Mesenchymal stem cell (in vitro differentiated cells and primary cell): ENCODE measurements around the gene VPS29.

Experiments used
- DNase-seq: peaks from one replicate; pipeline ENCODE4 v3.0.0-alpha.2; 2013
- H2AFZ ChIP-seq: one replicate; pipeline ENCODE4 v1.6.1; 2013; ENCODE audit warnings: low read depth, mild to moderate bottlenecking, control low read depth, inconsistent platforms, low read length, moderate library complexity
- H2AK5ac ChIP-seq: 2 replicates; pipeline ENCODE4 v1.6.1; 2013; ENCODE audit warnings: low read length, moderate library complexity, mild to moderate bottlenecking, inconsistent platforms; ENCODE audit not compliant: severe bottlenecking
- H2BK120ac ChIP-seq: one replicate; pipeline ENCODE4 v1.6.1; 2013; ENCODE audit warnings: low read depth, mild to moderate bottlenecking, inconsistent platforms, low read length, moderate library complexity
- H2BK12ac ChIP-seq, 2 experiments: one replicate each; pipeline ENCODE4 v1.6.1; 2013; ENCODE audit warnings: inconsistent platforms in 2 of 2, low read length in 2 of 2, mild to moderate bottlenecking in 2 of 2, moderate library complexity in 2 of 2, control low read depth in 1 of 2
- H2BK15ac ChIP-seq: one replicate; pipeline ENCODE4 v1.6.1; 2013; ENCODE audit warnings: mild to moderate bottlenecking, low read depth, inconsistent platforms; ENCODE audit not compliant: poor library complexity, severe bottlenecking
- H2BK5ac ChIP-seq: 2 replicates; pipeline ENCODE4 v1.6.1; 2013; ENCODE audit warnings: low read depth, mild to moderate bottlenecking, low read length, control low read depth, inconsistent platforms; ENCODE audit not compliant: poor library complexity, severe bottlenecking
- H3K14ac ChIP-seq, 2 experiments: one replicate each; pipeline ENCODE4 v1.6.1; 2013; ENCODE audit warnings: inconsistent platforms in 2 of 2, low read length in 2 of 2, control low read depth in 1 of 2, mild to moderate bottlenecking in 1 of 2, moderate library complexity in 1 of 2
- H3K18ac ChIP-seq, 2 experiments: one replicate each; pipeline ENCODE4 v1.6.1; 2013; ENCODE audit warnings: inconsistent platforms in 2 of 2, low read length in 2 of 2, control low read depth in 1 of 2, low read depth in 1 of 2, mild to moderate bottlenecking in 1 of 2
- H3K23ac ChIP-seq, 2 experiments: one replicate each; pipeline ENCODE4 v1.6.1; 2013; ENCODE audit warnings: inconsistent platforms in 2 of 2, low read length in 2 of 2, mild to moderate bottlenecking in 2 of 2, moderate library complexity in 2 of 2, control low read depth in 1 of 2
- H3K27ac ChIP-seq: 2 replicates; pipeline ENCODE4 v1.5.1; 2013; ENCODE audit warnings: mild to moderate bottlenecking, moderate library complexity, low read length, control low read depth, inconsistent platforms; ENCODE audit not compliant: poor library complexity, severe bottlenecking
- H3K27me3 ChIP-seq, 2 experiments: 2 replicates each; pipeline versions ENCODE4 v1.6.1 to v1.7.0; 2013; ENCODE audit warnings: low read length in 2 of 2, mild to moderate bottlenecking in 2 of 2, moderate library complexity in 2 of 2, control low read depth in 1 of 2, inconsistent platforms in 1 of 2; ENCODE audit not compliant: control insufficient read depth in 1 of 2, insufficient read depth in 1 of 2
- H3K36me3 ChIP-seq, 2 experiments: 2 replicates each; pipeline versions ENCODE4 v1.6.1 to v1.7.0; 2013; ENCODE audit warnings: low read length in 2 of 2, control low read depth in 1 of 2, inconsistent platforms in 1 of 2, low read depth in 1 of 2, mild to moderate bottlenecking in 1 of 2; ENCODE audit not compliant: insufficient read depth in 2 of 2, control insufficient read depth in 1 of 2
- H3K4ac ChIP-seq, 2 experiments: one replicate each; pipeline ENCODE4 v1.6.1; 2013; ENCODE audit warnings: inconsistent platforms in 2 of 2, low read length in 2 of 2, mild to moderate bottlenecking in 2 of 2, moderate library complexity in 2 of 2, control low read depth in 1 of 2, low read depth in 1 of 2
- H3K4me1 ChIP-seq: 2 replicates; pipeline ENCODE4 v1.6.1; 2013; ENCODE audit warnings: low read depth, low read length, control low read depth; ENCODE audit not compliant: control insufficient read depth, insufficient read depth
- H3K4me2 ChIP-seq: 2 replicates; pipeline ENCODE4 v1.6.1; 2013; ENCODE audit warnings: low read length, mild to moderate bottlenecking, inconsistent platforms; ENCODE audit not compliant: poor library complexity, severe bottlenecking
- H3K4me3 ChIP-seq, 2 experiments: 2 replicates each; pipeline versions ENCODE4 v1.5.1 to v1.7.0; 2013; ENCODE audit warnings: low read length in 2 of 2, mild to moderate bottlenecking in 2 of 2, control low read depth in 1 of 2, low read depth in 1 of 2; ENCODE audit not compliant: insufficient read depth in 1 of 2
- H3K79me1 ChIP-seq: replicated peaks from 2 replicates; pipeline ENCODE4 v1.6.1; 2013; ENCODE audit warnings: mild to moderate bottlenecking, control low read depth, low read length, inconsistent platforms; ENCODE audit not compliant: poor library complexity, severe bottlenecking
- H3K9ac ChIP-seq: 2 replicates; pipeline ENCODE4 v1.7.0; 2013; ENCODE audit warnings: mild to moderate bottlenecking, low read length, moderate library complexity
- H3K9me3 ChIP-seq: 2 replicates; pipeline ENCODE4 v1.7.0; 2013; ENCODE audit warnings: mild to moderate bottlenecking, low read length; ENCODE audit not compliant: control insufficient read depth
- H4K8ac ChIP-seq: one replicate; pipeline ENCODE4 v1.6.1; 2013; ENCODE audit warnings: inconsistent platforms, mild to moderate bottlenecking, low read length, moderate library complexity
- H4K91ac ChIP-seq: one replicate; pipeline ENCODE4 v1.6.1; 2013; ENCODE audit warnings: mild to moderate bottlenecking, low read length, inconsistent platforms
- WGBS: methylation state at CpG from one replicate; pipeline ENCODE4 v1.1.7; 2013; ENCODE audit warnings: mixed read lengths; 5-methylcytosine and 5-hydroxymethylcytosine counted together

The VPS29 gene

DNA sequence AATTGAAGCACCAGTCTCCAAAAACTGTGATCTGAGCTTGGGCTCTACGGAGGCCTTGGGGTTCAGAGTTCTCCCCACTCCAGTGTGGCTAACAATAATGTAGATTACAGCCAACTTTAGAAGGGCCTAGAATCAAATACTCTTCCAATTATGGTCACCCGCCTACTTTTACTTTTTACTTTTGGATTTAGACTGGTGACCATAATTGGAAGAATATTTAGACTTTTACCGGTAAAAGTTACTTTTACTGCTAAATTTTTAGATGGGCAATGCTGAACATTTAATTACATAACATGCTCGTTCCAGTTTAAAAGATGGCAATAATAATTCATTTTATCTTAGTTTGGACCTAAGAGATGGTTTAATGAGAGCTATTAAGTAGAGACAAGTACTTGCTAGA lies 42.1 kb upstream of the VPS29 start:
- Histone ChIP-seq H2AK5ac (no peak overlapping the region), H3K4me1 (peaks cover 7% of the 10 kb centered on the region), H2AFZ (no peak overlapping the region), H3K18ac (no peak overlapping the region), H2BK5ac (no peak overlapping the region), H2BK120ac (no peak overlapping the region), H4K8ac (no peak overlapping the region), H3K4me2 (no peak overlapping the region), H3K4me3 (peak overlapping the region in 1 of 2 experiments; percentile 19), H3K27me3 (no peaks in the 10 kb centered on the region), H2BK15ac (no peak overlapping the region), H3K36me3 (peaks cover 3 to 8% of the 10 kb centered on the region in 2 experiments), H3K9ac (peak overlapping the region; percentile 65), H3K9me3 (no peaks in the 10 kb centered on the region), H3K27ac (no peak overlapping the region), H4K91ac (no peak overlapping the region), H3K23ac (no peak overlapping the region), H3K79me1 (peaks cover 24% of the 10 kb centered on the region), H3K4ac (no peak overlapping the region), H3K14ac (no peak overlapping the region), H2BK12ac (no peak overlapping the region)
- 100% methylated on average over 1 of the region's 4 CpGs for WGBS
- DNase-seq: no peak

DNA sequence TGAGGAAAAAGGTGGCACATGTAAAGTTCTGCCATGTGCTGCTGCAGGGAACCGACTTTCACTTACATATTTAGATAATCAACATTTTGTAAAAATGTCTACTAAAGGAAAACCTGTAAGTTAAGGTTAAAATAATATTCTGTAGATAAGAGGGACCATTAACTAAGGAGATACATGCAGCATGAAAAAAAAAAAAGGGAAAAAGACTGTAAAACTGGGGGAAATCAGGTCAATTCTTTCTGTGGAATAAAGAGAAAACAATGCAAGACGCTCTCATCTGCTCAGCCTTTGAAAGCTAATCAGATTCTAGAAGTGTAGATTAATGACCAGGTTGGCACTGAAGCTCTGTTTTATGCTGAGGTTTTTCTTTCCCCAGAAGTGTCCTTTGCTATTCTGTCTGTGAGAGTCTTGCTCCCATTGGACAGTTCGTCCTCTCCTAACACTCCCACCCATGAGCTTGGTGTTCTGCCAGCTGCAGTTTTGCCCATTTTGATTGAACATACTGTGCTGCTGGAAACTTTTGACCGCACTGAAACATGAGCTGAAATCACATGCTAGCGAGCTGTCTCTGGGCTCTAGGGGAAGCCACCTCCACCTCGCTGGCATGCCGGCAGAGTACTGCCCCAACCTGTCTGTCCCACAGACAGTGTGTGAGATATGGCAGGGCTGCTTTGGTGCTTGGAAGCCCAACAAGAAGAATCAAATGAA lies 41.5 kb upstream of the VPS29 start:
- H3K36me3 ChIP-seq: peaks cover 5 to 13% of the 10 kb centered on the region in 2 experiments
- no peak overlapping the region for H3K4ac ChIP-seq
- DNase-seq: peak; percentile 73

DNA sequence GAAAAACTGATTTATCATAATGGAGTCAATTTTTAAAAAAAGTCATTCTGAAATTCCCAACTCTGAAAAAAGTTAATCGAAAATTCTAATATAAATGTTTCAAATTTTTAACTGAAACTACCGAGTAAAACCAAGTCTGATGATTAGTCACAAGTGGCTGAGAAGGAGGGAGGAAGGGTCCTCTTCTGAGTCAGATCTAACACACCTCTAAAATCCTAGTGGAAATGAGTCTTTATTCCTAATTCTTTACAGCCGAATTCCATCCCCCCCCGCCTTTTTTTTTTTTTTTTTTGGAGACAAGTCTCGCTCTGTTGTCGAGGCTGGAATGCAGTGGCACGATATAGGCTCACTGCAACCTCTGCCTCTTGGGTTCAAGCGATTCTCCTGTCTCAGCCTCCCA lies 38.1 kb upstream of the VPS29 start:
- H3K36me3 ChIP-seq: peaks cover 12 to 47% of the 10 kb centered on the region in 2 experiments
- H2AFZ ChIP-seq: no peak overlapping the region
- no peak overlapping the region for H3K18ac ChIP-seq
- WGBS: 58% methylated on average over 5 of the region's 8 CpGs
- no peak overlapping the region for H2BK5ac ChIP-seq
- H3K27me3 ChIP-seq: no peaks in the 10 kb centered on the region
- no peak overlapping the region for H3K4me2 ChIP-seq
- DNase-seq: no peak
- no peaks in the 10 kb centered on the region for H3K9me3 ChIP-seq
- no peak overlapping the region for H4K8ac ChIP-seq
- no peak overlapping the region for H3K14ac ChIP-seq
- H3K4ac ChIP-seq: no peak overlapping the region
- no peak overlapping the region for H3K4me3 ChIP-seq
- no peak overlapping the region for H3K23ac ChIP-seq
- H2BK15ac ChIP-seq: no peak overlapping the region
- H4K91ac ChIP-seq: no peak overlapping the region
- no peak overlapping the region for H2AK5ac ChIP-seq
- no peak overlapping the region for H2BK12ac ChIP-seq
- H3K27ac ChIP-seq: no peak overlapping the region
- H3K79me1 ChIP-seq: peaks cover 27% of the 10 kb centered on the region
- no peaks in the 10 kb centered on the region for H3K4me1 ChIP-seq
- no peak overlapping the region for H3K9ac ChIP-seq
- no peak overlapping the region for H2BK120ac ChIP-seq

More for the DNA sequence above, 41.5 kb upstream of the VPS29 start:
- no peaks in the 10 kb centered on the region for H3K27me3 ChIP-seq
- H4K8ac ChIP-seq: no peak overlapping the region
- WGBS: 79% methylated on average over 6 of the region's 7 CpGs
- peaks cover 22% of the 10 kb centered on the region for H3K79me1 ChIP-seq
- H3K9me3 ChIP-seq: no peaks in the 10 kb centered on the region
- peak overlapping the region in 1 of 2 experiments; percentile 19 for H3K4me3 ChIP-seq
- H3K9ac ChIP-seq: peak overlapping the region; percentile 65
- peaks cover 4% of the 10 kb centered on the region for H3K4me1 ChIP-seq
- H4K91ac ChIP-seq: no peak overlapping the region
- no peak overlapping the region for H2BK5ac ChIP-seq
- H2BK12ac ChIP-seq: no peak overlapping the region
- H3K18ac ChIP-seq: peak overlapping the region in 1 of 2 experiments; percentile 54
- no peak overlapping the region for H2BK15ac ChIP-seq
- H3K23ac ChIP-seq: no peak overlapping the region
- H3K14ac ChIP-seq: no peak overlapping the region
- H3K27ac ChIP-seq: no peak overlapping the region
- no peak overlapping the region for H2BK120ac ChIP-seq
- H2AK5ac ChIP-seq: no peak overlapping the region
- no peak overlapping the region for H3K4me2 ChIP-seq
- no peak overlapping the region for H2AFZ ChIP-seq

DNA sequence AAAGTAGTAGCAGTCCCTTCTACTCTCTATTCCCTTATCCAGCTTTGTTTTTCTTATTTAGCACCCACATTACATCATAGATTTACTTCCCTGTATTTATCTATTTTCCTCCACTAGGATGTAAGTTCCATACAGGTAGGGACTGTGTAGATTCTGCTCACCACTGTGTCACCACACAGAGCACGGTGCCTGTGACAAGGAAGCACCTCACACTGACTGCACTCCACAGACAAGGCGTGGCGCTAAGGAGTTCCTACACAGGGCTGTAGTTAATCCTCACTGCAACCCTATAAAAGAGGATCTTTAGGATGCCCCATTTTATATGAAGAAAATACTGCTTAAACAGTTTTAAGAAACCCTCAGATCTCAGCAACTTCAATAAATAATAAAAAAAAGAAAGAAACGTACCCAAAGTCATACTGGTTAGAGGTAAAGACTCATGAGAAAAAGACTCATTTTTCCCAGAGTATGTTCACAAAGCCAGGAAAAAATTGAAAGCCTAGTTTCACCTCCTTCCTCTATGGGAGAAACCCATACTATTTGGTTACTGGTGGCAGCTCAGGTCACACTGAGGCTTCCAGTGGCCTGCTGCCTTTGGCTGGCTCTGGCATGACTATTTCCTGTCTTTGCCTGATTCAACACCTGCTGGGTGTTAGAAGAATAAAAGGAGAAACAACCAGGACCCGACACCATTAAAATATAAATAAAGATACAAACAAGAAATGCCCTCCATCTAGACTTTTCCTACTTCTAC lies 37.1 kb upstream of the VPS29 start:
- Histone ChIP-seq H4K91ac (no peak overlapping the region), H2BK120ac (no peak overlapping the region), H4K8ac (no peak overlapping the region), H3K23ac (no peak overlapping the region), H3K79me1 (peaks cover 29% of the 10 kb centered on the region), H2BK5ac (no peak overlapping the region), H2BK15ac (no peak overlapping the region), H3K9ac (no peak overlapping the region), H3K27me3 (no peaks in the 10 kb centered on the region), H3K4ac (no peak overlapping the region), H3K4me2 (no peak overlapping the region), H3K14ac (no peak overlapping the region), H2BK12ac (no peak overlapping the region), H2AK5ac (no peak overlapping the region), H3K9me3 (no peaks in the 10 kb centered on the region), H3K4me3 (no peak overlapping the region), H3K4me1 (no peaks in the 10 kb centered on the region), H3K36me3 (peaks cover 12 to 52% of the 10 kb centered on the region in 2 experiments), H2AFZ (no peak overlapping the region), H3K18ac (peak overlapping the region in 1 of 2 experiments; percentile 37), H3K27ac (no peak overlapping the region)
- no peak for DNase-seq
- 90% methylated on average over 3 of the region's 5 CpGs for WGBS
